Vagina (tissue), 2 donors: ENCODE measurements around the gene TANGO6. TPM values are rescaled to one million over a fixed set of nuclear protein-coding genes. Genes with fewer than 3 reads are reported as not detected.

ENCODE experiments used
- DNase-seq, 2 donors: peaks; one replicate each; pipeline ENCODE4 v3.0.0-alpha.2; 2017; ENCODE audit errors: extremely low spot score in 2 of 2
- H3K27ac ChIP-seq: fragments of 200-600 bp; sonication (generic); one replicate; pipeline ENCODE4 v1.5.1; 2019
- H3K27me3 ChIP-seq: fragments of 200-600 bp; sonication (generic); one replicate; pipeline ENCODE4 v1.5.1; 2019
- H3K36me3 ChIP-seq, 2 donors: fragments of 200-600 bp; sonication (generic); one replicate each; pipeline ENCODE4 v1.5.1; 2017 to 2019
- H3K4me1 ChIP-seq: fragments of 200-600 bp; sonication (generic); one replicate; pipeline ENCODE4 v1.5.1; 2019
- H3K4me3 ChIP-seq, 2 donors: fragments of 200-600 bp; sonication (generic); 1 replicate in 1 of 2; 2 replicates in 1 of 2; pipeline ENCODE4 v1.5.1; 2016 to 2019
- H3K9me3 ChIP-seq: fragments of 200-600 bp; sonication (generic); one replicate; pipeline ENCODE4 v1.5.1; 2019
- CTCF ChIP-seq, 3 experiments: fragments of 450-650 bp in 2 of 3; fragments of 200-600 bp in 1 of 3; sonication (generic) in 1 of 3; IDR thresholded peaks; one replicate each; pipeline ENCODE4 v1.5.1; 2017 to 2019; ENCODE audit warnings: antibody characterized with exemption in 3 of 3, mild to moderate bottlenecking in 2 of 3, moderate library complexity in 2 of 3
- POLR2A ChIP-seq, 2 donors: fragments of 450-650 bp; IDR thresholded peaks; one replicate each; pipeline ENCODE4 v1.6.1; 2017; ENCODE audit warnings: antibody characterized with exemption in 2 of 2, mild to moderate bottlenecking in 2 of 2, moderate library complexity in 2 of 2
- POLR2AphosphoS5 ChIP-seq, 2 donors: sonication (generic); formaldehyde crosslinking; IDR thresholded peaks; one replicate each; pipeline ENCODE4 v1.9.0; 2017; ENCODE audit warnings: antibody characterized with exemption in 2 of 2, mild to moderate bottlenecking in 2 of 2, low read depth in 1 of 2; ENCODE audit not compliant: insufficient read depth in 1 of 2
- intact Hi-C: fragments of 100-400 bp; cut with DNase I; formaldehyde crosslinking; loops from one replicate; pipeline ENCODE4 v1.15.1; 2023
- total RNA-seq: library from RNA; depleted of rRNA; stranded (reverse); fragments of >200 nt; gene quantifications from one replicate; pipeline ENCODE4 v1.2.3, GENCODE V29; 2016

Gene TANGO6
- total RNA-seq, 1 donor from 2014 or later = 21.9 TPM

- Histone ChIP-seq H3K36me3 (peaks cover 0 to 12% of the 10 kb centered on the region in 2 donors), H3K4me3 (no peak overlapping the region), H3K27ac (no peak overlapping the region), H3K4me1 (no peaks in the 10 kb centered on the region), H3K9me3 (no peaks in the 10 kb centered on the region), H3K27me3 (no peaks in the 10 kb centered on the region)
- no peak for DNase-seq
- TF ChIP-seq CTCF (IDR thresholded peaks at IDR 0.05) = no peak
- no peak for TF ChIP-seq POLR2AphosphoS5 (IDR thresholded peaks at IDR 0.05; ENCODE audit: insufficient read depth in 1 of 2, low read depth in 1 of 2)
- no peak for TF ChIP-seq POLR2A (IDR thresholded peaks at IDR 0.05)
- intact Hi-C loops = no loop called here
Measured at GRCh38 chr16:68972720-68973119, 129.4 kb downstream of the TANGO6 start.

- intact Hi-C loops = no loop called here
- DNase-seq = no peak
- no peaks in the 10 kb centered on the region for H3K4me1 ChIP-seq
- no peaks in the 10 kb centered on the region for H3K9me3 ChIP-seq
- H3K4me3 ChIP-seq = no peak overlapping the region
- H3K27ac ChIP-seq = no peak overlapping the region
- no peaks in the 10 kb centered on the region for H3K27me3 ChIP-seq
- no peak for TF ChIP-seq POLR2AphosphoS5 (IDR thresholded peaks at IDR 0.05; ENCODE audit: insufficient read depth in 1 of 2, low read depth in 1 of 2)
- no peak for TF ChIP-seq POLR2A (IDR thresholded peaks at IDR 0.05)
- no peak for TF ChIP-seq CTCF (IDR thresholded peaks at IDR 0.05)
- H3K36me3 ChIP-seq = peaks cover 0 to 12% of the 10 kb centered on the region in 2 donors
Measured at GRCh38 chr16:68973611-68974120, 130.3 kb downstream of the TANGO6 start.

DNA sequence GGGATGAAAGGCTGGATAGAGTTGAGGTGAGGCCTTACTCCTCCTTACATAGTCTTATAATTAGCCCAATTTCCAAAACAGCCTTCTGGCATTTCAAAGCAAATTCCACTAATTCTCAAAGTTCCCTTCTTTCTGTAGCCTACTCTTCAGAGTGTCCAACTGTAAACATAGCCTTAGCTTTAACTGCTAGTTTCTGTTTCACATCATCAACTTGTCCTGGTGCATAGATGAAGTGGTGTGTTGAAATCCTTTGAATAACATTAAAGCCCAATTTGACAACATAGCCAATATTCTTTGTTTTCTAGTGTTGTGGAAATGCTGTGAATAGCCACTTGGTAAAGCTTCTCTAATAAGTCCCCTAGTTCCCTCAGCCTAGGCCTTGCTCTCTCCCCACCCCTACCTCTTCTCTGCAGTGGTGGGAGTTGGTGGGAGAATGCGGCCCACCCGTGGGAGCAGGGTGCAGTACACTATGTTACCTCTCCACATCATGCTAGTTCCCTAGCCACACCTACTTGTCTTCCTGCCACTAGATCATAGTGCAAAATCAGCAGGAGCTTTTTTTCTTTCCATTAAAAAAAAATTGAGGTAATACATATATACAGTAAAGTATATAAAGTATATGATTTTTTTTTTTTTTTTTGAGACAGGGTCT, 135.1 kb downstream of the TANGO6 start:
- intact Hi-C loops = no loop called here
- DNase-seq = no peak
- H3K36me3 ChIP-seq = peaks cover 0 to 12% of the 10 kb centered on the region in 2 donors
- no peaks in the 10 kb centered on the region for H3K4me1 ChIP-seq
- no peaks in the 10 kb centered on the region for H3K27me3 ChIP-seq
- no peak for TF ChIP-seq POLR2A (IDR thresholded peaks at IDR 0.05)
- TF ChIP-seq CTCF (IDR thresholded peaks at IDR 0.05) = no peak
- H3K27ac ChIP-seq = no peak overlapping the region
- no peaks in the 10 kb centered on the region for H3K9me3 ChIP-seq
- no peak overlapping the region for H3K4me3 ChIP-seq

DNA sequence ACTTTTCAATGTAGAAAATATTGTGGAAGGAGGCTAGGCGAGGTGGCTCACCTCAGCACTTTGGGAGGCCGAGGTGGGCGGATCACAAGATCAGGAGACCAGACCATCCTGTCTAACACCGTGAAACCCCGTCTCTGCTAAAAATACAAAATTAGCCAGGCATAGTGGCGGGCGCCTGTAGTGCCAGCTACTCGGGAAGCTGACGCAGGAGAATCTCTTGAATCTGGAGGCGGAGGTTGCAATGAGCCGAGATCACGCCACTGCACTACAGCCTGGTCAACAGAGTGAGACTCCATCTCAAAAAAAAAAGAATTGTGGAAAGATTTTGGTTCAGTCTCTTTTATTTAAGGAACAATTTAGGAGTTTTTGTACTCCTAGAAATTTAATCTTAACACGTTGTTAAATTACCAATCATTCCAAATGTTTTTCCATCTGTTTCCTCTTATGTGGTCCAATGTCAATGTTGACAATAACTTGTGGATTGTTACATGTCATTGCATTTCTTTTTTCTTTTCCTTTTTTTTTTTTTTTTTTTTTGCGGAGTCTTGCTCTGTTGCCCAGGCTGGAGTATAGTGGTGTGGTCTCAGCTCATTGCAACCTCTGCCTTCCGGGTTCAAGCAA, 137.5 kb downstream of the TANGO6 start:
- Histone ChIP-seq H3K36me3 (peaks cover 0 to under 1% of the 10 kb centered on the region in 2 donors), H3K4me1 (no peaks in the 10 kb centered on the region), H3K27ac (no peak overlapping the region), H3K27me3 (no peaks in the 10 kb centered on the region), H3K9me3 (no peaks in the 10 kb centered on the region), H3K4me3 (no peak overlapping the region)
- DNase-seq = no peak
- intact Hi-C loops = no loop called here
- TF ChIP-seq POLR2A (IDR thresholded peaks at IDR 0.05) (no peak), POLR2AphosphoS5 (IDR thresholded peaks at IDR 0.05; ENCODE audit: insufficient read depth in 1 of 2, low read depth in 1 of 2) (no peak), CTCF (IDR thresholded peaks at IDR 0.05) (no peak)

- intact Hi-C loops = no loop called here
- no peaks in the 10 kb centered on the region for H3K36me3 ChIP-seq
- H3K9me3 ChIP-seq = no peaks in the 10 kb centered on the region
- H3K4me3 ChIP-seq = no peak overlapping the region
- H3K27me3 ChIP-seq = no peaks in the 10 kb centered on the region
- no peak for DNase-seq
- H3K27ac ChIP-seq = no peak overlapping the region
- no peaks in the 10 kb centered on the region for H3K4me1 ChIP-seq
- TF ChIP-seq CTCF (IDR thresholded peaks at IDR 0.05) = no peak
- TF ChIP-seq POLR2AphosphoS5 (IDR thresholded peaks at IDR 0.05; ENCODE audit: insufficient read depth in 1 of 2, low read depth in 1 of 2) = no peak
- no peak for TF ChIP-seq POLR2A (IDR thresholded peaks at IDR 0.05)
Measured at GRCh38 chr16:68981971-68982370, 138.6 kb downstream of the TANGO6 start.
